Psoas muscle (tissue), 8 donors: Measurements from ENCODE around the gene RAB3A. TPM values are rescaled to one million over a fixed set of nuclear protein-coding genes. Genes with fewer than 3 reads are reported as not detected.

Source experiments
- ATAC-seq, 4 donors: fragments of 200-7000 bp; cut with Tn5 transposase; one replicate each; pipeline ENCODE4 v1.9.1; 2020; ENCODE audit warnings: moderate library complexity in 3 of 4, mild to moderate bottlenecking in 2 of 4
- DNase-seq, 2 donors: peaks; one replicate each; pipeline ENCODE4 v3.0.0-alpha.2; 2020
- H3K27ac ChIP-seq: fragments of 200-600 bp; one replicate; pipeline ENCODE4 v1.8.0; 2022
- H3K27me3 ChIP-seq, 3 donors: fragments of 200-600 bp in 1 of 3; one replicate each; pipeline versions ENCODE4 v1.6.1 to v1.8.0; 2013 to 2022; ENCODE audit warnings: low read length in 2 of 3, mild to moderate bottlenecking in 2 of 3, moderate library complexity in 1 of 3; ENCODE audit not compliant: insufficient read depth in 3 of 3
- H3K36me3 ChIP-seq, 2 donors: fragments of 200-600 bp in 1 of 2; one replicate each; pipeline versions ENCODE4 v1.6.1 to v1.8.0; 2013 to 2022; ENCODE audit warnings: low read depth in 1 of 2, mild to moderate bottlenecking in 1 of 2, moderate library complexity in 1 of 2; ENCODE audit not compliant: insufficient read depth in 1 of 2
- H3K4me1 ChIP-seq: fragments of 200-600 bp; one replicate; pipeline ENCODE4 v1.8.0; 2022
- H3K4me3 ChIP-seq: fragments of 200-600 bp; one replicate; pipeline ENCODE4 v1.8.0; 2022; ENCODE audit warnings: mild to moderate bottlenecking
- H3K9me3 ChIP-seq: fragments of 200-600 bp; one replicate; pipeline ENCODE4 v1.8.0; 2022
- CTCF ChIP-seq: fragments of 200-600 bp; IDR thresholded peaks from one replicate; pipeline ENCODE4 v1.8.0; 2022; ENCODE audit warnings: antibody characterized with exemption
- WGBS, 3 donors: extraction: QIAGEN DNeasy Blood & Tissue Kit; methylation state at CpG; one replicate each; pipeline versions ENCODE4 v1.1.6 to v1.1.7; 2013; 5-methylcytosine and 5-hydroxymethylcytosine counted together
- intact Hi-C, 2 donors: fragments of 100-400 bp; cut with DNase I; formaldehyde crosslinking; loops; one replicate each; pipeline versions ENCODE4 v1.11.0 to v1.14.2; 2022
- polyA plus RNA-seq, 3 donors: library from polyadenylated mRNA; stranded (reverse); fragments of 200-250 nt; gene quantifications; one replicate each; pipeline ENCODE4 v1.2.3, GENCODE V29; 2013
- total RNA-seq, 4 donors: library from RNA; stranded (reverse); fragmentation: NEBNext Ultra II Directional in 2 of 4; extraction: Animal tissue kit (Norgen Biotek cat#: 25700) in 2 of 4; gene quantifications; one replicate each; pipeline versions ENCODE4 v1.2.1 to v1.2.4, GENCODE V29; 2021 to 2023
- donor health status: healthy with polysubstance abuse.
- donor health status: DM: no; HTN: no; CAD: no; lungs with moderate emphysema.
- donor health status: Bipolar disorder and iron deficiency.
- donor health status: healthy.
- donor health status: DM: yes; HTN: yes; CAD: no.
- donor health status: DM: no; HTN: no; CAD: no.
- donor health status: DM: no; HTN: no; CAD: no.
- donor health status: DM: yes; HTN: yes; CAD: no.

Gene RAB3A
- total and polyA plus RNA-seq, 7 donors, result 0.44 to 3.6 (median 0.86) TPM

DNA sequence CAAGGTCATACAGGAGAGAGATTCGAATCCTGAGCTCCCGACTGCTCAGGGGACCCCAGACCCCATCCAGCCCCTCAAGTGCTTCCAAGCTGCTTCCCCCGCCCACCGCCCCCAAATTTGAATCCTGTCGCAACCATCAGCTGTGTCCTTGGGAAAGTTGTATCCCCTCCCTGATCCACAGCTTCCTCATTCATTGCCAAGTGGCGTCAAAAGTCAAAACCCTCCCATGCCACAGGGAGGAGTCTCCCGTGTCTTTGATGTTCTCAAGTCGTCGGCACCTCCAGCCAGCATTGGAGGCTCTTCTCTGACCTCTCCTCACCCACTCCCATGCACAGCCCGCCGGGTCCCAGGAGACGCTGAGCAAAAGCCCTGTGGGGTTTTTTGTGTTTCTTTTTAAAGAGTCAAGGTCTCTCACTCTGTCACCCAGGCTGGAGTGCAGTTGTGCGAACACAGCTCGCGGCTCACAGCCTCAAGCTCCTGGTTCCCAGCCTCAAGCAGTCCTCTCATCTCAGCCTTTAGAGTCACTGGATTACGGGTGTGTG is 33.1 kb downstream of the RAB3A start:
- Histone ChIP-seq H3K4me3 (no peak overlapping the region), H3K9me3 (no peaks in the 10 kb centered on the region), H3K27ac (peak overlapping the region; percentile 30), H3K36me3 (peaks cover 6 to 41% of the 10 kb centered on the region in 2 donors), H3K27me3 (peaks cover 0 to 2% (median 0%) of the 10 kb centered on the region in 3 donors), H3K4me1 (peaks cover 10% of the 10 kb centered on the region)
- ATAC-seq, result no peak
- 53 to 58% (median 55%) methylated on average over 16 of the region's 16 CpGs for WGBS, 3 donors
- intact Hi-C loops, result no loop called here
- DNase-seq, result no peak
- TF ChIP-seq CTCF, result no peak

DNA sequence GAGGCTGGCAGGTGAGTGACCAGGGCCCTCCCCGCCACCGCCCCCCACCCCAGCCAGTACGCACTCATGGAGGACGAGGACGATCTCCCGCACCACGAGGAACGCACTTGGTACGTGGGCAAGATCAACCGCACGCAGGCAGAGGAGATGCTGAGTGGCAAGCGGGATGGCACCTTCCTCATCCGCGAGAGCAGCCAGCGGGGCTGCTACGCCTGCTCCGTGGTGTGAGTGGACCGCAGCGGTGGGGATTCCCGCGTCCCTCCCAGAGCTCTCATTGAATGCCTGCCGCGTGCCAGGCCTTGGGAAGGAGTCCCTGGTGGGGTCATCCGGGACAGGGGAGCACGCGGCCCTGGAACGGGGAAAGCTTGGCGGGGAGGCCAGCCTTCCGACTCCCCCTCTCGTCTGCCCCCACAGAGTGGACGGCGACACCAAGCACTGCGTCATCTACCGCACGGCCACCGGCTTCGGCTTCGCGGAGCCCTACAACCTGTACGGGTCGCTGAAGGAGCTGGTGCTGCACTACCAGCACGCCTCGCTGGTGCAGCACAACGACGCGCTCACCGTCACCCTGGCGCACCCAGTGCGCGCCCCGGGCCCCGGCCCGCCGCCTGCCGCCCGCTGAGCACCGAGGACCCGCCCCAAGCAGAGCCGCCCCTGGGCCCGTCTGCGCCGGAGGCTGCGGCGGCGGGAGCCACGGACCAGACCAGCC is 35.0 kb downstream of the RAB3A start:
- ATAC-seq (no peak), DNase-seq (no peak)
- 94 to 97% (median 95%) methylated on average over 62 to 66 of the region's 66 CpGs for WGBS, 3 donors
- no peak for TF ChIP-seq CTCF
- peaks cover 6 to 60% of the 10 kb centered on the region in 2 donors for H3K36me3 ChIP-seq
- no peak overlapping the region for H3K27ac ChIP-seq
- intact Hi-C loops, result no loop called here
- H3K4me3 ChIP-seq, result no peak overlapping the region
- peaks cover 4% of the 10 kb centered on the region for H3K4me1 ChIP-seq
- H3K27me3 ChIP-seq, result no peaks in the 10 kb centered on the region
- H3K9me3 ChIP-seq, result no peaks in the 10 kb centered on the region

DNA sequence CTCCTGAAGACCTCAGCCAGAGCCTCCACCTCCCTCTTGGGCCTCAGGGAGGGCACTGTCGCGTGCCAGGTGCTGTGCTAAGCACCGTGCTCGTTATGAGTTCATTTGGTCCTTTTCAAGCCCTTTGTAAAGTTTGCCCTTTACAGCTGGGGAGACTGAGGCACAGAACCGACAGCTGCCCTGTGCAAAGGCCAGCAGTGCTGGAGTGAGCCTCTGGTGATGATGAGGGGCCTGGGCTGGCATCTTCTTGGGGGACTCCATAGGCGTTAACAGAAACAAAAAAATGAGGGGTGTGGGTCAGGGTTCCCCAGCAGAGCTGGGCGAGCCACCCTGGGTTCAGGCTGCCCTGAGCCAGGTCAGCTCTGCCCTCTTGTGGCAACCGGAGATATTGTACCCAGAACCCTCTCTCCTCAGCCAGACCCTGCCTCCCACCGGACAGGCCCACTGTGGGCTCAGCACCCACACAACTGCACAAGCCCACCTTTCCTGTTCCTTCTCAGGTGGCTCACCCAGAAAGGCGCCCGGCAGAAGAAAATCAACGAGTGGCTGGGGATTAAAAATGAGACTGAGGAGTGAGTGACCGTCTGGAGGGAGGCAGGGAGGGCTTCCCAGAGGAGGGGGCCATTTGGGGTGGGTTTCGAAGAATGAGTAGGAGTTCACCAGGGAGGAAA is 35.7 kb downstream of the RAB3A start:
- no peaks in the 10 kb centered on the region for H3K9me3 ChIP-seq
- peak in 1 of 2 donors; percentile 63 for DNase-seq
- no peaks in the 10 kb centered on the region for H3K27me3 ChIP-seq
- peaks cover 6 to 66% of the 10 kb centered on the region in 2 donors for H3K36me3 ChIP-seq
- ATAC-seq, result peak; percentile 50 to 77 (median 66)
- no peak overlapping the region for H3K27ac ChIP-seq
- no peak overlapping the region for H3K4me3 ChIP-seq
- WGBS, 3 donors, result 73 to 76% (median 76%) methylated on average over 14 of the region's 14 CpGs
- intact Hi-C loops, result no loop called here
- H3K4me1 ChIP-seq, result no peaks in the 10 kb centered on the region
- peak; percentile 64 for TF ChIP-seq CTCF

GRCh38 chr19:18167011-18167410 is 36.8 kb downstream of the RAB3A start:
- Histone ChIP-seq H3K27me3 (no peaks in the 10 kb centered on the region), H3K4me1 (no peaks in the 10 kb centered on the region), H3K4me3 (no peak overlapping the region), H3K27ac (no peak overlapping the region), H3K9me3 (no peaks in the 10 kb centered on the region), H3K36me3 (peaks cover 6 to 77% of the 10 kb centered on the region in 2 donors)
- 91 to 94% (median 92%) methylated on average over 21 of the region's 21 CpGs for WGBS, 3 donors
- DNase-seq (no peak), ATAC-seq (no peak)
- TF ChIP-seq CTCF, result no peak
- intact Hi-C loops, result no loop called here
